HepG2 (cell line): ENCODE results near the gene C2orf78. TPM values are rescaled to one million over a fixed set of nuclear protein-coding genes. Genes with fewer than 3 reads are reported as not detected.

Experiments
- ATAC-seq: fragments of 200-7000 bp; cut with Tn5 transposase; 3 replicates; pipeline ENCODE4 v1.9.1; 2020; ENCODE audit warnings: mild to moderate bottlenecking, moderate library complexity
- BruUV-seq: library from RNA; stranded (reverse); fragments of 400-500 nt; replicated peaks from 2 replicates; lab custom pipeline; 2021; lab: Mats Ljungman, UMichigan
- CTCF ChIA-PET: fragments of 300-600 bp; formaldehyde crosslinking; extraction: SDS; loops from one replicate; lab custom pipeline; 2021; ENCODE audit warnings: low total read pairs, inconsistent platforms, low intra/inter-chr PET ratio; lab: Yijun Ruan, JAX
- POLR2A ChIA-PET: fragments of 350-600 bp; sonication (Branson Sonifier 250); formaldehyde crosslinking; loops from one replicate; lab custom pipeline; 2020; ENCODE audit warnings: antibody characterized with exemption, inconsistent platforms; lab: Yijun Ruan, JAX
- DNase-seq: peaks from one replicate; pipeline ENCODE4 v3.0.0-alpha.2; 2015; ENCODE audit warnings: low spot score
- FAIRE-seq: peaks from 3 replicates; lab custom pipeline; 2011; peaks lifted over from hg19 to GRCh38; lab: Jason Lieb, UNC
- H2AFZ ChIP-seq: one replicate; pipeline ENCODE4 v1.6.1; 2011; ENCODE audit warnings: low read length, inconsistent platforms
- H3K27ac ChIP-seq: fragments of 300-600 bp; 3 replicates; pipeline ENCODE4 v1.8.0; 2011; ENCODE audit warnings: mixed run types, mild to moderate bottlenecking, mixed read lengths, low read length, inconsistent platforms; ENCODE audit not compliant: insufficient read depth; ENCODE audit errors: extremely low read length
- H3K27me3 ChIP-seq, 2 experiments: fragments of 200-600 bp in 1 of 2; 2 replicates in 1 of 2; 3 replicates in 1 of 2; pipeline versions ENCODE4 v1.6.0 to v1.8.0; 2011; ENCODE audit warnings: low read length in 2 of 2, mild to moderate bottlenecking in 2 of 2, moderate library complexity in 2 of 2, inconsistent platforms in 1 of 2; ENCODE audit not compliant: insufficient read depth in 2 of 2, control insufficient read depth in 1 of 2
- H3K36me3 ChIP-seq, 2 experiments: fragments of 200-600 bp in 1 of 2; replicated peaks in 1 of 2; 2 replicates in 1 of 2; 3 replicates in 1 of 2; pipeline versions ENCODE4 v1.5.1 to v1.8.0; 2011; ENCODE audit warnings: low read length in 2 of 2, inconsistent platforms in 1 of 2; ENCODE audit not compliant: insufficient read depth in 2 of 2, control insufficient read depth in 1 of 2
- H3K4me1 ChIP-seq: 2 replicates; pipeline ENCODE4 v1.5.1; 2012; ENCODE audit warnings: low read length, inconsistent platforms; ENCODE audit not compliant: insufficient read depth
- H3K4me2 ChIP-seq: 2 replicates; pipeline ENCODE4 v1.6.0; 2011; ENCODE audit warnings: low read depth, low read length, inconsistent platforms
- H3K4me3 ChIP-seq, 3 experiments: fragments of 200-600 bp in 1 of 3; sonication (generic), shearing (Covaris generic) in 1 of 3; replicated peaks in 1 of 3; 2 replicates each; pipeline ENCODE4 v1.5.1; 2011 to 2016; ENCODE audit warnings: low read length in 3 of 3, inconsistent platforms in 2 of 3, low read depth in 2 of 3, mild to moderate bottlenecking in 2 of 3, control low read depth in 1 of 3, mixed read lengths in 1 of 3; ENCODE audit not compliant: insufficient read depth in 1 of 3
- H3K79me2 ChIP-seq: one replicate; pipeline ENCODE4 v1.6.1; 2011; ENCODE audit warnings: low read length, inconsistent platforms; ENCODE audit not compliant: insufficient read depth
- H3K9ac ChIP-seq: 2 replicates; pipeline ENCODE4 v1.6.0; 2011; ENCODE audit warnings: mild to moderate bottlenecking, low read depth, low read length, inconsistent platforms; ENCODE audit not compliant: insufficient read depth
- H3K9me3 ChIP-seq: 2 replicates; pipeline ENCODE4 v1.5.1; 2012; ENCODE audit warnings: mild to moderate bottlenecking, low read length
- H4K20me1 ChIP-seq: 2 replicates; pipeline ENCODE4 v1.6.0; 2011; ENCODE audit warnings: inconsistent platforms, mild to moderate bottlenecking, low read length, moderate library complexity; ENCODE audit not compliant: insufficient read depth
- ATF7 ChIP-seq, 2 experiments: fragments of 450-650 bp in 1 of 2; sonication (generic) in 1 of 2; formaldehyde crosslinking in 1 of 2; IDR thresholded peaks; 2 replicates each; pipeline versions ENCODE4 v1.4.0 to v1.6.1; 2016 to 2020; ENCODE audit warnings: antibody characterized with exemption in 1 of 2, mild to moderate bottlenecking in 1 of 2, missing genetic modification reagents in 1 of 2
- FOXP1 ChIP-seq, 2 experiments: fragments of 450-650 bp in 1 of 2; IDR thresholded peaks; 2 replicates each; pipeline ENCODE4 v1.6.1; 2017 to 2018; ENCODE audit warnings: antibody characterized with exemption in 1 of 2
- WGBS: methylation state at CpG from one replicate; pipeline ENCODE4 v1.1.6; 2017; ENCODE audit warnings: low lambda C conversion rate; 5-methylcytosine and 5-hydroxymethylcytosine counted together
- in situ Hi-C: cut with HindIII; loops from 2 replicates; pipeline ENCODE4 v1.10.0; 2017; ENCODE audit warnings: low pct_unique_long_range_greater_than_20kb; ENCODE audit not compliant: extremely low pct_ligation_motif_present
- intact Hi-C: fragments of 100-400 bp; cut with micrococcal nuclease; formaldehyde crosslinking; loops from one replicate; pipeline ENCODE4 v1.10.0; 2022; ENCODE audit not compliant: unreplicated experiment
- polyA plus RNA-seq, 8 experiments: library from polyadenylated mRNA; depleted of rRNA in 3 of 8; stranded (reverse) in 7 of 8; unstranded in 1 of 8; fragments of >200 nt; fragmentation: Illumina TruSeq in 4 of 8; extraction: Trizol in 4 of 8; gene quantifications; 2 replicates each; pipeline versions ENCODE4 v1.2.1 to v1.2.3, GENCODE V29; 2011 to 2016; ENCODE audit warnings: low read depth in 4 of 8, missing spikeins in 1 of 8, mixed read lengths in 1 of 8; ENCODE audit not compliant: insufficient read depth in 1 of 8
- total RNA-seq, 5 experiments: library from RNA; depleted of rRNA; stranded (reverse); fragments of >200 nt; fragmentation: Illumina TruSeq; extraction: Trizol; gene quantifications; 2 replicates each; pipeline ENCODE4 v1.2.3, GENCODE V29; 2016; ENCODE audit warnings: low read depth in 1 of 5
- TF ChIP-seq, protein P1 (sequence below): sonication (generic); formaldehyde crosslinking; IDR thresholded peaks from 2 replicates; pipeline ENCODE4 v1.5.0; 2020; ENCODE audit warnings: mild to moderate bottlenecking, missing genetic modification reagents, moderate library complexity
- TF ChIP-seq, protein P2 (sequence below): sonication (generic); formaldehyde crosslinking; IDR thresholded peaks from 2 replicates; pipeline ENCODE4 v1.4.0; 2020; ENCODE audit warnings: missing genetic modification reagents, borderline replicate concordance

Gene C2orf78
- total and polyA plus RNA-seq, 2 of the 13 experiments (the other 11 are each of a cell fraction or from before 2014, with no cell fraction given), result not detected

- FAIRE-seq (no peak), DNase-seq (no peak), ATAC-seq (peak; percentile 67)
- TF ChIP-seq FOXP1 (IDR thresholded peaks at IDR 0.05), result no peak
- TF ChIP-seq FOXP1 (CRISPR knock-in tag; IDR thresholded peaks at IDR 0.05), result no peak
- TF ChIP-seq, protein P1, sequence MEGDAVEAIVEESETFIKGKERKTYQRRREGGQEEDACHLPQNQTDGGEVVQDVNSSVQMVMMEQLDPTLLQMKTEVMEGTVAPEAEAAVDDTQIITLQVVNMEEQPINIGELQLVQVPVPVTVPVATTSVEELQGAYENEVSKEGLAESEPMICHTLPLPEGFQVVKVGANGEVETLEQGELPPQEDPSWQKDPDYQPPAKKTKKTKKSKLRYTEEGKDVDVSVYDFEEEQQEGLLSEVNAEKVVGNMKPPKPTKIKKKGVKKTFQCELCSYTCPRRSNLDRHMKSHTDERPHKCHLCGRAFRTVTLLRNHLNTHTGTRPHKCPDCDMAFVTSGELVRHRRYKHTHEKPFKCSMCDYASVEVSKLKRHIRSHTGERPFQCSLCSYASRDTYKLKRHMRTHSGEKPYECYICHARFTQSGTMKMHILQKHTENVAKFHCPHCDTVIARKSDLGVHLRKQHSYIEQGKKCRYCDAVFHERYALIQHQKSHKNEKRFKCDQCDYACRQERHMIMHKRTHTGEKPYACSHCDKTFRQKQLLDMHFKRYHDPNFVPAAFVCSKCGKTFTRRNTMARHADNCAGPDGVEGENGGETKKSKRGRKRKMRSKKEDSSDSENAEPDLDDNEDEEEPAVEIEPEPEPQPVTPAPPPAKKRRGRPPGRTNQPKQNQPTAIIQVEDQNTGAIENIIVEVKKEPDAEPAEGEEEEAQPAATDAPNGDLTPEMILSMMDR (CRISPR knock-in tag), result peak; percentile 15; the same call in 1 of the 2 replicates
- peak; percentile 55; the same call in 1 of the 2 replicates for TF ChIP-seq ATF7 (IDR thresholded peaks at IDR 0.05)
- TF ChIP-seq ATF7 (CRISPR knock-in tag; IDR thresholded peaks at IDR 0.05), result no peak
- TF ChIP-seq, protein P2, sequence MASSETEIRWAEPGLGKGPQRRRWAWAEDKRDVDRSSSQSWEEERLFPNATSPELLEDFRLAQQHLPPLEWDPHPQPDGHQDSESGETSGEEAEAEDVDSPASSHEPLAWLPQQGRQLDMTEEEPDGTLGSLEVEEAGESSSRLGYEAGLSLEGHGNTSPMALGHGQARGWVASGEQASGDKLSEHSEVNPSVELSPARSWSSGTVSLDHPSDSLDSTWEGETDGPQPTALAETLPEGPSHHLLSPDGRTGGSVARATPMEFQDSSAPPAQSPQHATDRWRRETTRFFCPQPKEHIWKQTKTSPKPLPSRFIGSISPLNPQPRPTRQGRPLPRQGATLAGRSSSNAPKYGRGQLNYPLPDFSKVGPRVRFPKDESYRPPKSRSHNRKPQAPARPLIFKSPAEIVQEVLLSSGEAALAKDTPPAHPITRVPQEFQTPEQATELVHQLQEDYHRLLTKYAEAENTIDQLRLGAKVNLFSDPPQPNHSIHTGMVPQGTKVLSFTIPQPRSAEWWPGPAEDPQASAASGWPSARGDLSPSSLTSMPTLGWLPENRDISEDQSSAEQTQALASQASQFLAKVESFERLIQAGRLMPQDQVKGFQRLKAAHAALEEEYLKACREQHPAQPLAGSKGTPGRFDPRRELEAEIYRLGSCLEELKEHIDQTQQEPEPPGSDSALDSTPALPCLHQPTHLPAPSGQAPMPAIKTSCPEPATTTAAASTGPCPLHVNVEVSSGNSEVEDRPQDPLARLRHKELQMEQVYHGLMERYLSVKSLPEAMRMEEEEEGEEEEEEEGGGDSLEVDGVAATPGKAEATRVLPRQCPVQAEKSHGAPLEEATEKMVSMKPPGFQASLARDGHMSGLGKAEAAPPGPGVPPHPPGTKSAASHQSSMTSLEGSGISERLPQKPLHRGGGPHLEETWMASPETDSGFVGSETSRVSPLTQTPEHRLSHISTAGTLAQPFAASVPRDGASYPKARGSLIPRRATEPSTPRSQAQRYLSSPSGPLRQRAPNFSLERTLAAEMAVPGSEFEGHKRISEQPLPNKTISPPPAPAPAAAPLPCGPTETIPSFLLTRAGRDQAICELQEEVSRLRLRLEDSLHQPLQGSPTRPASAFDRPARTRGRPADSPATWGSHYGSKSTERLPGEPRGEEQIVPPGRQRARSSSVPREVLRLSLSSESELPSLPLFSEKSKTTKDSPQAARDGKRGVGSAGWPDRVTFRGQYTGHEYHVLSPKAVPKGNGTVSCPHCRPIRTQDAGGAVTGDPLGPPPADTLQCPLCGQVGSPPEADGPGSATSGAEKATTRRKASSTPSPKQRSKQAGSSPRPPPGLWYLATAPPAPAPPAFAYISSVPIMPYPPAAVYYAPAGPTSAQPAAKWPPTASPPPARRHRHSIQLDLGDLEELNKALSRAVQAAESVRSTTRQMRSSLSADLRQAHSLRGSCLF, result no peak
- Histone ChIP-seq H3K4me1 (no peaks in the 10 kb centered on the region), H3K4me3 (no peak overlapping the region), H3K9ac (no peak overlapping the region), H3K36me3 (peaks cover 5 to 7% of the 10 kb centered on the region in 2 experiments; a peak in 3 of 5 replicates), H4K20me1 (no peaks in the 10 kb centered on the region), H3K27me3 (no peaks in the 10 kb centered on the region), H3K27ac (no peak overlapping the region), H3K4me2 (no peak overlapping the region), H3K79me2 (no peaks in the 10 kb centered on the region), H2AFZ (no peak overlapping the region), H3K9me3 (no peaks in the 10 kb centered on the region)
- no TSS peak for BruUV-seq
- in situ Hi-C loops, result no loop called here
- intact Hi-C loops, result no loop called here
- 87% methylated on average over 11 of the region's 11 CpGs for WGBS
- ChIA-PET CTCF (no interaction called here), POLR2A (no interaction called here)
These were observed 37.7 kb upstream of the C2orf78 start for GRCh38 chr2:73746015-73746876.
